ENCODE measurements around the gene VSTM2B.
"Not testable (repeated sequence)": the region's sequence is repeated elsewhere in the genome, so short reads cannot be mapped to it uniquely, and the experiment has no call there.

VSTM2B gene

GRCh38 chr19:29530540-29531457 is 5.0 kb downstream of the VSTM2B start:
- no peak for DNase-seq (ENCODE audit: low read depth in 2 of 2)

- DNase-seq (ENCODE audit: low read depth in 2 of 2) = no peak
These were observed 5.7 kb downstream of the VSTM2B start for GRCh38 chr19:29531458-29532025.

GRCh38 chr19:29532097-29532496 is 6.3 kb downstream of the VSTM2B start:
- no peak for DNase-seq (ENCODE audit: low read depth in 2 of 2)

GRCh38 chr19:29532956-29533355 is 7.2 kb downstream of the VSTM2B start:
- DNase-seq (ENCODE audit: low read depth in 2 of 2) = no peak

- no peak for DNase-seq (ENCODE audit: low read depth in 2 of 2)
These were observed 8.1 kb downstream of the VSTM2B start for GRCh38 chr19:29533578-29534544.

DNA sequence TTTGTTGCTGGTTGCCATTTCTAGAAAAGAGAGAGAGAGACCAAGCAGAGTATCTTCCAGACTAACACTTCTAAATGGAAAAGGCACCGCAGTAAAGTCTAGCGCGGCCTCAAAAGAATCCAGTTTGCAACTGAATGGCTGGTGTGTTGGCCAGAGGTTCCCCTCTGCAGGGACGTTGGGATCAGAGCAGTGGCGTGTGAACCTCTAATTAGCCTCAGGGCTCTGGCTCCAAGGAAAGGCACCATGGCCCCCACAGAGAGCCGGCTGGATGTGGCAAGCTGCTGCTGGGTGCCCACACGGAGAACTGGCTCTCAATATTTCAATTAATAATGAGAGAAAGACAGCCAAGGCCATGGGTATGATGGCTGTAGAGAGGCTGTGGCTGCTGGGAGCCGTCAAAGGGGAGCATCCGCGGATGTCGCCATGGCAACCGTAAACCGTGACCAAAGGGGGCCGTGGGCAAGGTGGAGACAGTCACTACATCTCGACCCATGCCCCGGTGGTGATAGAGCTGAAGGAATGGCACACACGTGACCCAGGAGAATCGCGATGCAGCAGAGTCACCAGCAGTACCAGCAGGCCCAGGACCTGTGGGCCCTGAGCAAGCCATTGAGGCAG is 9.5 kb downstream of the VSTM2B start:
- DNase-seq (ENCODE audit: low read depth in 2 of 2) = no peak

- no peak for DNase-seq (ENCODE audit: low read depth in 2 of 2)
These were observed 10.3 kb downstream of the VSTM2B start for GRCh38 chr19:29535984-29536508.

GRCh38 chr19:29537181-29537580 is 11.4 kb downstream of the VSTM2B start:
- DNase-seq (ENCODE audit: low read depth in 2 of 2) = no peak

GRCh38 chr19:29537601-29538000 is 11.8 kb downstream of the VSTM2B start:
- DNase-seq (ENCODE audit: low read depth in 2 of 2) = no peak

DNA sequence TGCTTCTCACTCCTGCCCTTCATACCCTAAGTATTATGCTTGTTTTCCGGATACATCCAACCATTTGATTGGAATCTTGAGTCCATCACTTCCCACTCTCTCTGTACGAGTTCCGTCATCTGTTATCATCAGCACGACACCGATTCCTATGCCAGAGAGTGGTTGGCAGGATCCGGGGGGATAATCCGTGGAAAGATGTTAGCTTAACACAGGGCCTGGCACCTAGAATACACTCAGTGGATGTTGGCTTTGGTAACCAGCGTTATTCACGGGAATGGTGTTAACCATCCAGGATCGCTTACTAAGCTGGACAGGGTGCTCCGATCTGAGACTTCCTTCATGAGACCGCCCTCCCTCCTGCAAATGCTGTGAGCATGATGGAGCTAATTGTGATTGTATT is 12.4 kb downstream of the VSTM2B start:
- DNase-seq (ENCODE audit: low read depth in 2 of 2) = no peak

DNA sequence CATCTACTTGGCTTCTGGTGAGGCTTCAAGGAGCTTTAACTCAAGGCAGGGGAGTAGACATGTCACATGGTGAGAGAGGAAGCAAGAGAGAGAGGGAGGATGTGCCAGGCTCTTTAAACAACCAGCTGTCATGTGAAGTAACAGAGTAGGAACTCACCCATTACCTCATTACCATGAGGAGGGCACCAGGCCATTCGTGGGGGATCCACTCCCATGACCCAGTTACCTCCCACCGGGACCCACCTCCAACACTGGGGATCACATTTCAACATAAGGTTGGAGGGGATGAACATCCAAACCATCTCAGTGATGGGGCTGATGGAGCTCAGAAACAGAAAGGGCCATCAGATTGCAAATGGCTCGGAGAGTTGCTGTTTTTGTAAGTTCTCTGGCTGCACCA is 12.9 kb downstream of the VSTM2B start:
- no peak for DNase-seq (ENCODE audit: low read depth in 2 of 2)

DNA sequence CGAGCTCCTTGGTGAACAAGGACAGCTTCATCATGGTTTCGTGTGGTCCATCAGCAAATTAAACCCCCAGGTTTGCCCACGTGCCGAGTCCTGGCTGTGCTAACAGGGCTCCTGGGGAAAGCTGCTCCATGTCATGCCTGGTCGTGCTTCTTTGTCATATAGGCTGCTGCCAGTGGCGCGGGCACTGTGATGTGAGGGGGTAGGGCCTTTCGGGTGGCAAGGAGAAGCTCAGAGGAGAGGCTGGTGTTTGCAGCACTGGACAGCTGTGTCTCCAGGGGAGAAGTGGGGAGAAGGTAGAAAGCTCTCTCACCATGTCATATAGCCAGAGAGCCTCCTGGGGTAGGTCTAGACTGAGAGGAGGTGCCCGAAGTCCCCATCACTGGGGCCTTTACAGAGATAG is 13.3 kb downstream of the VSTM2B start:
- DNase-seq (ENCODE audit: low read depth in 2 of 2) = no peak

DNA sequence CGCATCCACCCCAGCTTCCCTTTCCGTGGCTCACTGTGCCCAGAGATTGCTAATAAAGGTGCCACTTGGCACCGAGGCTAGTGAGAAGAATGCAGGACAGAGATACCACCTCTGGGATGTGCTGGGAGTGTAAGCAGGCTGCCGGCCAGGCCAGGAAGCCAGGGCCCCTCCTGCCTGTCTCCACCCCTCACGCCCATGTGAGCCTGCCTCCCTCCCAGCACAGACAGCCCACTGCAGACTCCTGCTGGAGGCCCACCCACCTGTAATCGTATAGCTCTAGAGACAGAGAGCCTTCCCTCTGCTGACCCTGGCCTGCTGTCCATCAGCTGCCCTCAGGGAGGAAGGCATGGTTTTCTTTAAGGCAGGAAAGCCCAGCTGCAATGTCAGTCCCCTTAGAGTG is 13.9 kb downstream of the VSTM2B start:
- DNase-seq (ENCODE audit: low read depth in 2 of 2) = no peak

GRCh38 chr19:29540114-29540513 is 14.3 kb downstream of the VSTM2B start:
- no peak for DNase-seq (ENCODE audit: low read depth in 2 of 2)

DNA sequence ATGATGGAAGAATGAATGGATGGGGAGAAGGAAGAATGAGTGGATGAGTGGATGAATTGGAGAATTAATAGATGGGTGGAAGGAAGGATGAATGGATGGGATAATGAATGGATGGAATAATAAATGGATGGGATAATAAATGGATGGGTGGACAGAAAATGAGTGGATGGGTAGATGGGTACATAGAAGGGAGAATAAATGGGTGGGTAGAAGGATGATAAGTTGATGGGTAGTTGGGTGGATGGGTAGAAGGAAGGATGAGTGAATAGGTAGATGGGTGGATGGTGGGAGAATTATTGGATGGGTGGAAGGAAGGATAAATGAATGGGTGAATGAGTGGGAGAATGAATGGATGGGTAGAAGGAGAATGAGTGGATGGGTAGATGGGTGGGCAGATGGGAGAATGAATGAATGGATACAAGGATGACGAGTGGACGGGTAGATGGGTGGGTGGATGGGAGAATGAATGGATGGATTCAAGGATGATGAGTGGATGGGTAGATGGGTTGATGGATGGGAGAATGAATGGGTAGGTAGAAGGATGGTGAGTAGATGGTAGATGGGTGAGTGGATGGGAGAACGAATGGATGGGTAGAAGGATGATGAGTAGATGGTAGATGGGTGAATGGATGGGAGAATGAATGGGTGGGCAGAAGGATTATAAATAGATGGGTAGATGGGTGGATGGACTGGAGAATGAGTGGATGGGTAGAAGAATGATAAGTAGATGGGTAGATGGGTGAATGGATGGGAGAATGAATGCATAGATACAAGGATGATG is 15.9 kb downstream of the VSTM2B start:
- DNase-seq (ENCODE audit: low read depth in 2 of 2) = no peak

DNA sequence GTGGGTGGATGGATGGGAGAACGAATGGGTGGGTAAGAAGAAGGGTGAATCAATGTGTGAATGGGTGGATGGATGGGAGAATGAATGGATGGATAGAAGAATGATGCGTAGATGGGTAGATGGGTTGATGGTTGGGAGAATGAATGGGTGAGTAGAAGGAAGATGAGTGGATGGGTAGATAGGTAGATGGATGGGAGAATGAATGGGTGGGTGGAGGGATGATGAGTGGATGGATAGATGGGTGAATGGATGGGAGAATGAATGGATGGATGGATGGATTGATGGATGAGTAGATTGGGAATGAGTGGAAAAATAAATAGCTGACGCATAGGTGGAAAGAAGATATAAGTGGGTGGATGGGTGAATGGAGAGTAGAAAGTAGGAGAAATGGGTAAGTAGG is 16.5 kb downstream of the VSTM2B start:
- no peak for DNase-seq (ENCODE audit: low read depth in 2 of 2)

DNA sequence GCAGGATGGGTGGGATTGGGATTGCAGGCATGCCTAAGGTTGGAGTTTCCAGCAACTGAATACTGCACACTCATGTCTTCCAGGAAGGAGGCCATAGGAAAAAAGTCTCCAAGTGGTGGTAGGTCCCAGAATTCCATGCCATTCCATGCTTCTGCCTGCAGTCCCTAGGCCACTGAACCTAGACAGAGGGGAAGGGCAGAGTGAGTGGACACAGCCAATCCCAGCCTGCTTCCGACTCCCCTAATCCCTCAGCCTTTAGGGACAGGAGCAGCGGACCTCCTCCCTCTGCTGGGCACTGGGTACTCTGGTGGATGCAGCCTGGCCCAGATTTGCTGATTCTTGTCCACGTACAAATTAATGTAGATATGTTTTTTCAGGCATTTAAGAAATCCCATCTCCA is 17.0 kb downstream of the VSTM2B start:
- no peak for DNase-seq (ENCODE audit: low read depth in 2 of 2)

GRCh38 chr19:29543381-29543780 is 17.6 kb downstream of the VSTM2B start:
- DNase-seq (ENCODE audit: low read depth in 2 of 2) = no peak

DNA sequence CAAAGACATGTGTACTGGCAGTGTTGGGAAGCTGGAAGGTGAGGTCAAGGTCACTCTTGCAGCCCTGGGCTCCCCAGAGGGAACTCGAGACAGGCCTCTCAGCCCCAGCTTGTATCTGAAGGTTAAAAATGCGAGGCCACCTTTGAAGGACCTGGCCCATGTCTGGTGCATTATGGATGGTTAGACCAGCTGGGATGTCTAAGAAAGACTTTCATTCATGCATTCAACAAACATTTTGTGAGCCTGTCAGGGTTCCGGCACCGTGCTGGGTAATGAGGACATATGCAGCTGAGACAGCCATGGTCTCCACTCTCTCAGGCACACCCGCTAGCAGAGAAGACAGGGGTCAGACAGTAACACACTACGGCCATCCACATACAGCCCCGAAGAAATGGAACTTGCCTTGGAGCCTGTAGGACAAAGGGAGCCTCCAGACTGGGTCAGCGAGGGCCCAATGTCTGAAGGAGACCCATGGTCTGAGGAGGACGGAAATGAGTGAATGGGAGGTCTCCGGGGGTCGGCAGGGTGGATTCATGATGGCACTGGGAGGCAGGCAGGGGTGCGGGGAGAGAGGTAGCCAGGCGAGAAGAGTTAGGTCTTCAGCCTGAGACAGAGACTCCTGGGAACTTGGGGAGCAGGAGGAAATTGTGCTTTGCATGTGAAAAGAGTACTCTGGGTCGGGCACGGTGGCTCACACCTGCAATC is 19.0 kb downstream of the VSTM2B start:
- DNase-seq (ENCODE audit: low read depth in 2 of 2) = no peak

DNA sequence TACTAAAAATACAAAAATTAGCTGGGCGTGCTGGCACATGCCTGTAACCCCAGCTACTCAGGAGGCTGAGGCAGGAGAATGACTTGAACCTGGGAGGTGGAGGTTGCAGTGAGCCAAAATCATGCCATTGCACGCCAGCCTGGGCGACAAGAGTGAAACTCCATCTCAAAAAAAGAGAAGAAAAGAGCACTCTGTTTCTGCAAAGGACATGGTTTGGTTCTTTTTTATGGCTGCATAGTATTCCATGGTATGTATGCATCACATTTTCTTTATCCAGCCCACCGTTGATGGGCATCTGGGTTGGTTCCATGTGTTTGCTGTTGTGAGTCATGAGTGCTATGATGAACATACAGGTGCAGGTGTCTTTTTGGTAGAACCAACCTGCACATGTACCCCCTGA is 19.7 kb downstream of the VSTM2B start:
- not testable (repeated sequence) for DNase-seq (ENCODE audit: low read depth in 2 of 2)

Measured in activated CD8-positive, alpha-beta memory T cell treated with anti-CD3 and anti-CD28 coated beads for 4 hours (primary cell).